SK-N-MC (cell line): Measurements from ENCODE around the gene FAM241A.
A peak's percentile ranks its signal among the peaks of the same experiment; 100 is the strongest.

Source experiments
- DNase-seq: peaks from one replicate; pipeline ENCODE4 v3.0.0-alpha.2; 2011; ENCODE audit warnings: low read depth, low spot score
- H3K27ac ChIP-seq: fragments of 200-600 bp; sonication (generic); 2 replicates; pipeline ENCODE4 v1.5.1; 2016; ENCODE audit warnings: mixed run types
- H3K36me3 ChIP-seq: fragments of 200-600 bp; sonication (generic); 2 replicates; pipeline ENCODE4 v1.6.1; 2017; ENCODE audit warnings: antibody characterized with exemption, low read length, mixed read lengths; ENCODE audit not compliant: insufficient read depth
- H3K4me3 ChIP-seq: fragments of 200-600 bp; sonication (generic); 2 replicates; pipeline ENCODE4 v1.5.1; 2016
- H3K9ac ChIP-seq: fragments of 200-600 bp; sonication (generic); 2 replicates; pipeline ENCODE4 v1.8.0; 2017; ENCODE audit warnings: mixed run types, mixed read lengths; ENCODE audit not compliant: insufficient read length
- H3K9me3 ChIP-seq: fragments of 200-600 bp; sonication (generic); 2 replicates; pipeline ENCODE4 v1.6.1; 2017; ENCODE audit warnings: low read depth, mild to moderate bottlenecking, antibody characterized with exemption, low read length, moderate library complexity, mixed read lengths
- EZH2 ChIP-seq: fragments of 200-600 bp; sonication (generic); IDR thresholded peaks from one replicate; pipeline ENCODE4 v1.6.1; 2017; ENCODE audit warnings: antibody characterized with exemption
- FOXP2 ChIP-seq: optimal IDR thresholded peaks from 2 replicates; pipeline ENCODE3; 2011; ENCODE audit warnings: mild to moderate bottlenecking, moderate library complexity; ENCODE audit not compliant: insufficient read depth; ENCODE audit errors: extremely low read length, control extremely low read depth
- POLR2AphosphoS5 ChIP-seq: IDR thresholded peaks from 2 replicates; pipeline ENCODE4 v1.6.1; 2012; ENCODE audit warnings: mild to moderate bottlenecking, low read depth, low read length, borderline replicate concordance

Gene FAM241A

GRCh38 chr4:112112590-112113170 is 32.6 kb upstream of the FAM241A start:
- no peak overlapping the region for H3K9ac ChIP-seq
- H3K36me3 ChIP-seq = no peaks in the 10 kb centered on the region
- no peaks in the 10 kb centered on the region for H3K9me3 ChIP-seq
- no peak overlapping the region for H3K4me3 ChIP-seq
- H3K27ac ChIP-seq = no peak overlapping the region
- DNase-seq = no peak
- TF ChIP-seq POLR2AphosphoS5 (no peak), EZH2 (no peak), FOXP2 (no peak)

- H3K9ac ChIP-seq = no peak overlapping the region
- no peaks in the 10 kb centered on the region for H3K36me3 ChIP-seq
- TF ChIP-seq EZH2 (no peak), POLR2AphosphoS5 (no peak), FOXP2 (no peak)
- no peak overlapping the region for H3K27ac ChIP-seq
- H3K9me3 ChIP-seq = no peaks in the 10 kb centered on the region
- DNase-seq = no peak
- no peak overlapping the region for H3K4me3 ChIP-seq
Measured at GRCh38 chr4:112113864-112114263, 31.4 kb upstream of the FAM241A start.

- DNase-seq = no peak
- Histone ChIP-seq H3K27ac (no peak overlapping the region), H3K9me3 (no peaks in the 10 kb centered on the region), H3K9ac (no peak overlapping the region), H3K36me3 (no peaks in the 10 kb centered on the region), H3K4me3 (no peak overlapping the region)
- no peak for TF ChIP-seq EZH2
- TF ChIP-seq POLR2AphosphoS5 = no peak
- no peak for TF ChIP-seq FOXP2
Measured at GRCh38 chr4:112114452-112114851, 30.8 kb upstream of the FAM241A start.

GRCh38 chr4:112118742-112119352 is 26.4 kb upstream of the FAM241A start:
- H3K36me3 ChIP-seq = no peaks in the 10 kb centered on the region
- no peak for TF ChIP-seq FOXP2
- TF ChIP-seq POLR2AphosphoS5 = no peak
- TF ChIP-seq EZH2 = no peak
- H3K4me3 ChIP-seq = no peak overlapping the region
- H3K27ac ChIP-seq = peak overlapping the region; percentile 42; the same call in 1 of the 2 replicates
- no peaks in the 10 kb centered on the region for H3K9me3 ChIP-seq
- no peak overlapping the region for H3K9ac ChIP-seq
- no peak for DNase-seq

GRCh38 chr4:112119353-112119783 is 25.9 kb upstream of the FAM241A start:
- no peak overlapping the region for H3K9ac ChIP-seq
- no peak overlapping the region for H3K4me3 ChIP-seq
- H3K27ac ChIP-seq = no peak overlapping the region

GRCh38 chr4:112120021-112120420 is 25.2 kb upstream of the FAM241A start:
- H3K4me3 ChIP-seq = no peak overlapping the region
- no peak overlapping the region for H3K27ac ChIP-seq
- H3K9me3 ChIP-seq = no peaks in the 10 kb centered on the region
- no peak for DNase-seq
- H3K36me3 ChIP-seq = no peaks in the 10 kb centered on the region
- TF ChIP-seq FOXP2 (no peak), EZH2 (no peak), POLR2AphosphoS5 (no peak)
- no peak overlapping the region for H3K9ac ChIP-seq

More at GRCh38 chr4:112119353-112119783, 25.9 kb upstream of the FAM241A start:
- no peaks in the 10 kb centered on the region for H3K9me3 ChIP-seq
- no peak for DNase-seq
- no peak for TF ChIP-seq FOXP2
- no peak for TF ChIP-seq EZH2
- TF ChIP-seq POLR2AphosphoS5 = no peak
- no peaks in the 10 kb centered on the region for H3K36me3 ChIP-seq

- Histone ChIP-seq H3K36me3 (no peaks in the 10 kb centered on the region), H3K4me3 (no peak overlapping the region), H3K9me3 (no peaks in the 10 kb centered on the region), H3K9ac (no peak overlapping the region), H3K27ac (no peak overlapping the region)
- DNase-seq = no peak
- TF ChIP-seq EZH2 = no peak
- no peak for TF ChIP-seq FOXP2
Measured at GRCh38 chr4:112125416-112125815, 19.8 kb upstream of the FAM241A start.

- TF ChIP-seq FOXP2 = no peak
- TF ChIP-seq EZH2 = no peak
- no peak for TF ChIP-seq POLR2AphosphoS5
- Histone ChIP-seq H3K36me3 (no peaks in the 10 kb centered on the region), H3K9ac (peak overlapping the region; percentile 66), H3K4me3 (peak overlapping the region; percentile 55), H3K9me3 (no peaks in the 10 kb centered on the region), H3K27ac (peak overlapping the region; percentile 88)
- no peak for DNase-seq
Measured at GRCh38 chr4:112127048-112127637, 18.1 kb upstream of the FAM241A start.
